ENCODE measurements around the gene ZDHHC3.
A peak's percentile ranks its signal among the peaks of the same experiment; 100 is the strongest.

- TF ChIP-seq TAF1 (IDR thresholded peaks at IDR 0.05; ENCODE audit: low read depth) (no peak), YY1 (IDR thresholded peaks at IDR 0.05; ENCODE audit: low read depth) (no peak), CREB1 (IDR thresholded peaks at IDR 0.05; ENCODE audit: low read depth) (no peak), NFIC (IDR thresholded peaks at IDR 0.05) (no peak), RAD21 (IDR thresholded peaks at IDR 0.05; ENCODE audit: low read depth) (peak; percentile 48), MAX (IDR thresholded peaks at IDR 0.05) (no peak), TEAD4 (IDR thresholded peaks at IDR 0.05) (no peak), TCF12 (IDR thresholded peaks at IDR 0.05; ENCODE audit: low read depth) (no peak), FOXM1 (IDR thresholded peaks at IDR 0.05; ENCODE audit: borderline replicate concordance, low read depth) (no peak)
- TF ChIP-seq, protein P1, sequence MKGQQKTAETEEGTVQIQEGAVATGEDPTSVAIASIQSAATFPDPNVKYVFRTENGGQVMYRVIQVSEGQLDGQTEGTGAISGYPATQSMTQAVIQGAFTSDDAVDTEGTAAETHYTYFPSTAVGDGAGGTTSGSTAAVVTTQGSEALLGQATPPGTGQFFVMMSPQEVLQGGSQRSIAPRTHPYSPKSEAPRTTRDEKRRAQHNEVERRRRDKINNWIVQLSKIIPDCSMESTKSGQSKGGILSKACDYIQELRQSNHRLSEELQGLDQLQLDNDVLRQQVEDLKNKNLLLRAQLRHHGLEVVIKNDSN (IDR thresholded peaks at IDR 0.05): no peak
- TF ChIP-seq, protein P2, sequence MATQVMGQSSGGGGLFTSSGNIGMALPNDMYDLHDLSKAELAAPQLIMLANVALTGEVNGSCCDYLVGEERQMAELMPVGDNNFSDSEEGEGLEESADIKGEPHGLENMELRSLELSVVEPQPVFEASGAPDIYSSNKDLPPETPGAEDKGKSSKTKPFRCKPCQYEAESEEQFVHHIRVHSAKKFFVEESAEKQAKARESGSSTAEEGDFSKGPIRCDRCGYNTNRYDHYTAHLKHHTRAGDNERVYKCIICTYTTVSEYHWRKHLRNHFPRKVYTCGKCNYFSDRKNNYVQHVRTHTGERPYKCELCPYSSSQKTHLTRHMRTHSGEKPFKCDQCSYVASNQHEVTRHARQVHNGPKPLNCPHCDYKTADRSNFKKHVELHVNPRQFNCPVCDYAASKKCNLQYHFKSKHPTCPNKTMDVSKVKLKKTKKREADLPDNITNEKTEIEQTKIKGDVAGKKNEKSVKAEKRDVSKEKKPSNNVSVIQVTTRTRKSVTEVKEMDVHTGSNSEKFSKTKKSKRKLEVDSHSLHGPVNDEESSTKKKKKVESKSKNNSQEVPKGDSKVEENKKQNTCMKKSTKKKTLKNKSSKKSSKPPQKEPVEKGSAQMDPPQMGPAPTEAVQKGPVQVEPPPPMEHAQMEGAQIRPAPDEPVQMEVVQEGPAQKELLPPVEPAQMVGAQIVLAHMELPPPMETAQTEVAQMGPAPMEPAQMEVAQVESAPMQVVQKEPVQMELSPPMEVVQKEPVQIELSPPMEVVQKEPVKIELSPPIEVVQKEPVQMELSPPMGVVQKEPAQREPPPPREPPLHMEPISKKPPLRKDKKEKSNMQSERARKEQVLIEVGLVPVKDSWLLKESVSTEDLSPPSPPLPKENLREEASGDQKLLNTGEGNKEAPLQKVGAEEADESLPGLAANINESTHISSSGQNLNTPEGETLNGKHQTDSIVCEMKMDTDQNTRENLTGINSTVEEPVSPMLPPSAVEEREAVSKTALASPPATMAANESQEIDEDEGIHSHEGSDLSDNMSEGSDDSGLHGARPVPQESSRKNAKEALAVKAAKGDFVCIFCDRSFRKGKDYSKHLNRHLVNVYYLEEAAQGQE (IDR thresholded peaks at IDR 0.05; ENCODE audit: low read depth): no peak
These were observed 61.0 kb downstream of the ZDHHC3 start for GRCh38 chr3:44914936-44915335.

Data from Ishikawa (cell line).